Activated CD4-positive, alpha-beta T cell treated with anti-CD3 and anti-CD28 coated beads, Interleukin-2, Interleukin-6, amounts not matched to agents 100 ng/mL and 50 ng/mL, durations not matched to agents 16 hours and 8 hours (primary cell): Measurements from ENCODE around the gene ANXA2.

ENCODE experiments used
- DNase-seq: peaks from one replicate; pipeline ENCODE4 v3.0.0-alpha.2; 2020

The ANXA2 gene

GRCh38 chr15:60363903-60364611 is 33.7 kb downstream of the ANXA2 start:
- no peak for DNase-seq

DNA sequence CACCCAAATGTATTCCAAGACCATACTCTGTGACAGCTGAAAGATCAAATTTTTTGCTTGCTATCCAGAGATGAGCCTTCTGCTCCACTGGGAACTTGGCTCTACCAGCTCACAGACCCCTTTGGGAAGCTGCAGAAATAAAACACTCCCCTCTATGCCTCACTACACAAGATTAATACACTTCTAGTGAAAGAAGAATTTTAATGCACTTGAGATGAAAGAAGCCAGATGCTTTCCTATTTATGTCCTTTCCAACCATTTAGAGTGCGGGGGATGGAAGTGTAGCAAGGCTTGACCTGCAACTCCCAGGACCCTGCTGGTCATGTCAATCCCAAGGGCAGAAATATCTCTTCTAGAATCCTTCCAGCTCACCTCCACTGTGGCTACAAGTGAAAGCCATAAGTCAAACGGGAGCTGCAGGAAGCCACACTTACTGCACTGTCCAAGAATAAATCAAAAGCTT is 34.7 kb downstream of the ANXA2 start:
- DNase-seq: no peak

DNA sequence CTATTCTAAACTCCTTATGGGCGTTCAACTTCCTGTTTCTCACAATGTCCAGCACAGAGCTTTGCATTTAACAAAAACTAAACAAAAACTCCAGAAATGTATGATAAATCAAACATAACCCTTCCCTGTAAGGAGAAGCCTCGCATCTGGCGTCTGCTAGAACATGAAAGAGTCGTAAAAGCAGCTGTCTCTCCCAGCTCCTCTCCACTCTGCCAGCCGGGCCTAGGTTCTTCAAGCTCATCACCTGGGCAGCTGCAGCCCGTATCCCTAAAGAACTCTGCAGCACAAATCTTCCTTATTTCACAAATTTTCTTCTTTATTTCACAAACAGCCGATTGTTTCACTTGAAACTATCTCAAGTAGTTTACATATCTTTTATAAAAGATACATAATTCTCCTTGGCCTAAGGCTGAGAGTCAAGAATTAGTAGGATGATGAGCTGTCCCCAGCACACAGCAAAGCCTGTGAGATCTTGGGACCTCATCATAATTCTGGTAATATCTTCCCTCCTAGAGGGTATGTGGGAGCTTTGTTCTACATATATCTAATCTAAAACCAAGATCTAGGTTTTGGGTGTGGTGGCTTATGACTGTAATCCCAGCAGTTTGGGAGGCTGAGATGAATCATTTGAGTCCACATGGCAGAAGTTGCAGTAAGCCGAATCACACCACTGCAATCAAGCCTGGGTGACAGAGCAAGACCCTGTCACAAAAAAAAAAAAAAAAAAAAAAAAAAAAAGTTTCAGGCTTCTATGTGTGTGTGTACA is 35.3 kb downstream of the ANXA2 start:
- DNase-seq: peak; percentile 88

DNA sequence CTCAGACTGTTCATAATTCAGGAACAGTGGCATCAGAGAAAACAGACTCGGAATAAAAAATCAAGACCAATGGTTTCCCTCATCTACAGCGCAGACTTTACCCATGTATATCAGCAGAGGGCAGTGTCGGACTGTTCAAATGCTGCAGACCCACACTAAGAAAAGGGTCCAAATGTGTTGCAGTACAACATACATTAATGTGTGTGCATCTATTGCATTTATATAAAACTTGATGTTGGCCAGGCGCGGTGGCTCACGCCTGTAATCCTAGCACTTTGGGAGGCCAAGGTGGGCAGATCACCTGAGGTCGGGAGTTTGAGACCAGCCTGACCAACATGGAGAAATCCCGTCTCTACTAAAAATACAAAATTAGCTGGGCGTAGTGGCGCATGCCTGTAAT is 38.0 kb downstream of the ANXA2 start:
- peak; percentile 58 for DNase-seq

DNA sequence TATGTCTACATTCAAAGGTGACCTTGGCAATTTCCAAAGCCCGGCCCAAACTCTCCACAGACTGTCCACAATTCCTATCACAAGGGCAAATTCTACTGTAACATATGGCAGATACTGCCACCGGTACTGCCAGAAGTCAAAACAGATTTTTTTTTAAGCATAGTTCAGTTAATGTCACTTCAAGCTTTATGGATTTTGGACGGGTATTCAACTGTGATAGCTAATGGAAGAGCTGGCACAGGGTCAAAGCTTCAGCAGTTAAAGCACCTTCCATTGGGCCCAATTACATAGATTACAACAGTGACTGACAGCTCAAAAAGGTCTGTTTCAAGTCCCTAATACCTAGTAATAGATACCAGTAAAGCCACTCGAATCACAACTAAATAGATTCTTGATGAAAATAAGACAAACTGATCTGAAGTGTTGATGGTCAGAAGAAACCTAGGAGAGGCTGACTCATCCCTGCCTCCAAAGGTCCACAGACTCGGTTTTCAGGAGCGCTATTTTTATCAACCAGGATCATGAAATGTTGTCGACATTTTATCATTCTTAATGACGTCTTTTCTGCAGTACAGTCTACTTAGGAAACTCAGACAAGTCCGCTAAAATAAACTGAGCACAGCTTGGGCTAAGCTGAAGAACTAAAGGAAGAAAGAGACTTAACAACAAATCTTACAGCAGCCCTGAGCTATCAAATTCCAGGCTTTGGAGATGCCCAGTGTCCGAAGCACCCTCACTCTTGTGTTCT is 38.7 kb downstream of the ANXA2 start:
- DNase-seq: no peak

DNA sequence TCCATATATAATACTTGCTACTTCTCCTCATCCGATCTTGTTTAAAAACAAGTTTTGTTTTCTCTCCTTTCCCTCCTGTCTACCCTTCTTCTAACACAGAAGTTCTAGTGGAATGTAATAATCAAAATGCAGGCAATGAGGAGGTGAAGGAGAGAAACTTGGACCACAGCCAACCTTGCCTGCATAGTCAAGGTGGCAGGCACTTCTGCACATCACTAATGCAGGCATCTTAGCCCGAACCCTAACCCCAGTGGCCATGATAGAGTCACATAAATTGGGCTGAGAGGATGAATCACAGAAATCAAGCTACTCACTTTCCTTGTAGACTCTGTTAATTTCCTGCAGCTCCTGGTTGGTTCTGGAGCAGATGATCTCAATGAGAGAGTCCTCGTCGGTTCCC is 41.0 kb downstream of the ANXA2 start:
- no peak for DNase-seq

DNA sequence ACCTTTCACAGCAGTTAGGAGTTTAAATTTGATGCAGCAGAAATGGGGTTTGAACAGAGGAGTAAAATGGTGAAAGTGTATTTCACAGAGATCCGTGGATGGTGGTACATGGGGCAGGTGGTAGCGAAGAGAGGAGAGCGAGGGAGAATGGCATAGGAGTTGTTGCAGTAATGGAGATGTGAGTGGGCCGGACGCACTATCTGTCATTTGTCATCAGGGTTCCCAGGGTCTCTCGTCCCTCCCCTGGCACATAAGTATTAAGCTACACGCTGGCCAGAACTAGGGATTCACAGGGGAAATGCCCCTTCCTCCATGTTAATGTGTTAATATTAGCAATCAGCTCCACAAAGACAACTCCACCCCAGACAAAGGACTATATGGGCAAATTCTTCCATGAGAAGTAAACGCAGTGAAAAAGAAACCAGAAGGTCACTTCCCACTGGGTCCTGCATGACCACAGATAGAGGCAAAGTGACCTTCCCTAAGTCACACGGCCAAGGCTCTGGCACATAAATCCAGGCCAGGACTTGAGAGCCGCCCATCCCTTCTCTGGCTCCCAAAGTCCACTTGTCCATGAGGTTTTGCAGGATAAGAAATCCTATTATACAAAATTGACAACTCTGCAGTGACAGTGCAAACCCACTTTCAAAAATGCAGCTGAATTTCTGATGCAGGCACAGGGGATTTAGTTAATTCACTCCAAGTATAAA is 42.5 kb downstream of the ANXA2 start:
- DNase-seq: no peak

- DNase-seq: no peak
Measured at GRCh38 chr15:60353245-60353920, 44.4 kb downstream of the ANXA2 start.

- no peak for DNase-seq
Measured at GRCh38 chr15:60352525-60352924, 45.3 kb downstream of the ANXA2 start.

DNA sequence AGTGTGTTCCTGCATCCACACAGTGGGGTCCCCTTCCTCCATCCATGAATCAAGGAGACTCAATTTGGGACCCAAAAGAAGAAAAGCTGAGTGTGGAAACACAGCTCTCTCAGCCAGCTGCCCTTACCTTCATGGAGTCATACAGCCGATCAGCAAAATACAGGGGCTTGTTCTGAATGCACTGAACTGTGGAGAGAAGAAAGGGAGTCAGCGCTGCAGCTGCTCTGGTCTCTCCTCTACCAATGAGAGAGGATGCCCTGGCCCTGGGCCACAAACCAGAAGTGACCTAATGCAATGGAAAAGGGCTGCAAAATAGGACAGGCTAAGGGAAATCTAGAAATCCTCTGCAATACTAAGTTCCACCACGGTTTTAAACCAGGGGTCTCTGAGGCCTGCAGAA is 46.7 kb downstream of the ANXA2 start:
- DNase-seq: no peak

DNA sequence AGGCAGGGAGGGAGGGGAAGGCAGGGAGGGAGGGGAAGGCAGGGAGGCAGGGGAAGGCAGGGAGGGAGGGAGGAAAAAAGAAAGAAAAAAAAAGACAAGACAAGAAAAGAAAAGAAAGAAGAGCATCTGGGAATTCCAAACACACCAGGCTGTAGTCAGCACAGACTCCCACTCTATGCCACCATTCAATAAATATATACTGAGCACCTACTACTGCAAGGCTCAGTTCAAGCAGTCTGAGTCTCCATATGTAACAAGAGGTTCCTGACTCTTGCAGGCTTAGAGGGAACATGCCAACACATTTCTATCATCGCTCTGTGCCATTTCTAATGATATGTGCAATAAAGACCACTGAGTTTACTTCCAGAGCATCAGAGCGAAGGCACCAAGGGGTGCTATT is 47.7 kb downstream of the ANXA2 start:
- DNase-seq: no peak

DNA sequence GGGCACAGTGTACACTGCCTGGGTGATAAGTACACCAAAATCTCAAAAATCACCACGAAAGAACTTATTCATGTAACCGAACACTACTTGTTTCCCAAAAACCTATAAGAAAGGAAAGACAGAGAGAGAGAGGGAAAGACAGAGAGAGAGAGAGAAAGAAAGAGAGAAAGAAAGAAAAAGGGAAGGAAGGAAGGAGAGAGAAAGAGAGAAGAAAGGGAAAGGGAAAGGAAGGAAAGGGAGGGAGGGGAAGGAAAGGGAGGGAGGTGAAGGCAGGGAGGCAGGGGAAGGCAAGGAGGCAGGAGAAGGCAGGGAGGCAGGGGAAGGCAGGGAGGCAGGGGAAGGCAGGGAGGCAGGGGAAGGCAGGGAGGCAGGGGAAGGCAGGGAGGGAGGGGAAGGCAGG is 48.2 kb downstream of the ANXA2 start:
- no peak for DNase-seq

- no peak for DNase-seq
Measured at GRCh38 chr15:60347480-60348049, 50.2 kb downstream of the ANXA2 start.

GRCh38 chr15:60346653-60347052 is 51.1 kb downstream of the ANXA2 start:
- DNase-seq: no peak

DNA sequence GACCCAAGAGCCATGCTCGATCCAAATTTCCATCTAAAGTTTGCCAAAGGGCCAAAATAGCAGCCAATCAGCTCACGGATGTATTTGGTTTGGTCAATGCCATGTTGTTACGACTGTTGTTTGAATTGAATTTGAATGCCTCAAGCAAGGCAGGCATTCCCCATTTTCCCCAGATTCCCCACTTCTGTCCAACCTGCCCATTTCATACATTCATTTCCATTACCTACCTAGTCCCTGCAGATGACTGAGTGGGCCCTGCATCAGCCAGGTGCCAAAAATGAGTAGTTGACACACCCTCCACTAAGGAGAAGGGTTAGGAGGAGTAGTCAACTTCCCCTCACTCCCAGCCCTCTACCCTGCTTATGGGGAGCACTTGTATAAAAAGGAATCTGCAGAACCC is 51.7 kb downstream of the ANXA2 start:
- DNase-seq: no peak

DNA sequence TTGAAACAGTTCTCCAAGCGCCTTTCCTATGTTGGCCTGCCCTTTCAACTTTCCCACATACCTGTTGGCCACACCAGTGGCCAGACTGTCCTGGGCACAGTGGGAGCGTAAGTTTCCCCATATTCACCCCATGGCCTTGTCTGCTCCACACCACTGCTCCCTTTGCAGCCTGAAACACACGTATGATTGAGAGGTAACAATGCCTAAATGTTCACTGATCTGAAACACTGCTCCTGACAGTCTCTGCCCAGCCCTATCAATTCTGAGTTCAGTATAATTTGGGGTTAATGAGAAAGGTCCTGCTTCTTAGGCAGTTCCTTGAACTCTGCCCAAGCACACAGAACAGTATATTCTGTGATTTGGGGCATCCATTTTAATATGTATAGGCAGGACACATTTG is 52.2 kb downstream of the ANXA2 start:
- no peak for DNase-seq

- DNase-seq: no peak
Measured at GRCh38 chr15:60344987-60345386, 52.8 kb downstream of the ANXA2 start.

DNA sequence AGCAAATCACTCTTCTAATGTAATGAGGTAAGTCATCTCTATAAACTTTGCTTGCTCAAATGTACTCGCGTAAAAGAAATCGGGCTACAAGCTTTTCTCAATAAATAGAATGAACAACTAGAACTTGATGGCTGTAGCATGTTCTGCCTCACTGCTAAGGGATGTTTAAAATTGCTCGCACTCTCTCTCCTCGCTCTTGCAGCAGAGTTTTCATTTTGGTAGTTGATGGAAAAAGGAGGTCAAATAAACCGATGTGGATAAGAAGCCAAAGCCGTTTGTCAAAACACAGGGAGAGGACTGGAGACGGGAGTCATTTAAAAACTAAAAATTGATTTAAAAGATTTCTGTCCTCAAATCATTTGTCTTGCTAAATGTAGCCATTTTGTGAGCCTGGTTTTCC is 53.3 kb downstream of the ANXA2 start:
- DNase-seq: no peak

- no peak for DNase-seq
Measured at GRCh38 chr15:60343221-60343970, 54.4 kb downstream of the ANXA2 start.

DNA sequence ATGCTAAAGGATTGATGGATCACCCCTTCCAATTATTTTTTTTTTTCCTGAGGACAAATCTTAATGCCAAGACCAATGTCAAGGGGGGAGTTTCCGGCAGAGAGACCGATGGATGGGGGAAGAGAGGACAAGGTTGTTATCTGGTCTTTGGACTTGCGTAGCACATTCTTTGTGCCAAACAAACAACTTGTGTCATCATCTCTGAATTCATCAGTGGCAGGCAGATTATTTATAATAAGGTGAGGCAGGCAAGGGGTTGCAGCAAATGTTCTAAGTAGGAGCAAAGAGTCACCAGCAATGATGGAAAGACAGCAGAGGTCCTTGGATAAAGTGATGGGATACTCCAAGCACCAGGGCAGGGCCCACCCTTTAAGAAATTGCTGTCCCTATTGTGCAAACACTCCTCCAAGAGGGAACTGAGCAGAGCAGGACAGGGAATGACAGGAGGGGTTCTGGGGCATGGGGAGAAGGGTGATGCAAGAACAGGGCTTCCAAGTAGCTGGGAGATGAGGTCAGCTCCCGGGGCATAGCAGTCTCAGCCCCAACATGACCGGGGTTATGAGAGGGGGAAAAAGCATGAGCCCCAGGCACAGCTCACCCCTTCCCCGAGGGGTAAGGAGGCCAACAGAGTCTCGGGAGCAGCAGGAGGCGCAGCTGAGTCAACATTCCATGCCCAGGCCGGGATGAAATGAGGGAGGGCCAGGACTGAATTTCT is 57.4 kb downstream of the ANXA2 start:
- DNase-seq: no peak

DNA sequence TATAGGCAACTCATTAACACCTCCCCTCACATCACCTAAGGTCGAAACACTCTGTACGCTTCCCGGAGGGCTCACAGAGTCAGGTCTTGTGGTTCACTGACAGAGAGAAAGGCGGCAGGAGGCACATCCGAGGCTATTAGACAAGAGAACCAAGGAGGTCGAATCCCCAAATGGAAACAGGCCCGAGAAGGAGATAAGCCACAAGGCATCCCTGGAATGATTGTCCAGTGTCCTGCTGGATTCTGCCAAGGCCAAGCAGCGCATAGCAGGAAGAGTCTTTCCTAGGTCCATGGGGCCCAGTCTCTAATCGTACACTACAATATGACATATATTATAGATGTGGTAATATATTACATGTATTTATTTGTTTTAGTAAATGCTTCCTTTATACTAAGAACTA is 58.5 kb downstream of the ANXA2 start:
- DNase-seq: no peak
